KMS-11 (cell line): Measurements from ENCODE around the gene NEU4.

ENCODE experiments used
- H2AFZ ChIP-seq: fragments of 200-600 bp; sonication (generic); 2 replicates; pipeline ENCODE4 v1.6.1; 2016; ENCODE audit warnings: antibody characterized with exemption, mixed run types, low read depth
- H3K27ac ChIP-seq: fragments of 200-600 bp; sonication (generic); 2 replicates; pipeline ENCODE4 v1.6.1; 2016; ENCODE audit warnings: mild to moderate bottlenecking, mixed run types
- H3K27me3 ChIP-seq: fragments of 200-600 bp; sonication (generic); 2 replicates; pipeline ENCODE4 v1.6.1; 2017; ENCODE audit warnings: mild to moderate bottlenecking, low read depth, mixed run types, moderate library complexity; ENCODE audit not compliant: insufficient read depth
- H3K36me3 ChIP-seq: fragments of 200-600 bp; sonication (generic); 2 replicates; pipeline ENCODE4 v1.6.1; 2017; ENCODE audit warnings: mild to moderate bottlenecking, mixed run types; ENCODE audit not compliant: insufficient read depth
- H3K4me1 ChIP-seq: fragments of 200-600 bp; sonication (generic); 2 replicates; pipeline ENCODE4 v1.6.1; 2016; ENCODE audit warnings: mild to moderate bottlenecking, low read depth, mixed run types; ENCODE audit not compliant: poor library complexity, severe bottlenecking
- H3K4me2 ChIP-seq: fragments of 200-600 bp; sonication (generic); 2 replicates; pipeline ENCODE4 v1.7.0; 2016; ENCODE audit warnings: mild to moderate bottlenecking, mixed run types
- H3K4me3 ChIP-seq: fragments of 200-600 bp; sonication (generic); IDR thresholded peaks from 2 replicates; pipeline ENCODE4 v1.6.1; 2017; ENCODE audit warnings: low read depth, low read length, mixed read lengths; ENCODE audit not compliant: insufficient read depth
- H3K79me2 ChIP-seq: fragments of 200-600 bp; sonication (generic); 2 replicates; pipeline ENCODE4 v1.6.1; 2016; ENCODE audit warnings: low read depth, mixed run types; ENCODE audit not compliant: insufficient read depth
- H3K9ac ChIP-seq: fragments of 200-600 bp; sonication (generic); 2 replicates; pipeline ENCODE4 v1.6.1; 2016; ENCODE audit warnings: mild to moderate bottlenecking, mixed run types
- H4K20me1 ChIP-seq: fragments of 200-600 bp; sonication (generic); 2 replicates; pipeline ENCODE4 v1.6.1; 2016; ENCODE audit warnings: mild to moderate bottlenecking, mixed run types; ENCODE audit not compliant: insufficient read depth
- TF ChIP-seq, protein P1 (sequence below): fragments of 200-600 bp; sonication (generic); conservative IDR thresholded peaks from 2 replicates; pipeline ENCODE4 v1.6.1; 2017; ENCODE audit warnings: low read depth, mild to moderate bottlenecking, antibody characterized with exemption, low read length, moderate library complexity, mixed read lengths

The NEU4 gene

GRCh38 chr2:241862775-241863535 is 54.0 kb downstream of the NEU4 start:
- Histone ChIP-seq H3K4me2 (no peak overlapping the region), H4K20me1 (no peaks in the 10 kb centered on the region), H3K27ac (no peak overlapping the region), H3K36me3 (no peaks in the 10 kb centered on the region), H3K79me2 (no peaks in the 10 kb centered on the region), H2AFZ (no peak overlapping the region), H3K27me3 (peaks cover 3% of the 10 kb centered on the region; the same call in 1 of the 2 replicates), H3K4me3 (no peak overlapping the region), H3K9ac (no peak overlapping the region), H3K4me1 (peaks cover 22% of the 10 kb centered on the region)
- TF ChIP-seq, protein P1, sequence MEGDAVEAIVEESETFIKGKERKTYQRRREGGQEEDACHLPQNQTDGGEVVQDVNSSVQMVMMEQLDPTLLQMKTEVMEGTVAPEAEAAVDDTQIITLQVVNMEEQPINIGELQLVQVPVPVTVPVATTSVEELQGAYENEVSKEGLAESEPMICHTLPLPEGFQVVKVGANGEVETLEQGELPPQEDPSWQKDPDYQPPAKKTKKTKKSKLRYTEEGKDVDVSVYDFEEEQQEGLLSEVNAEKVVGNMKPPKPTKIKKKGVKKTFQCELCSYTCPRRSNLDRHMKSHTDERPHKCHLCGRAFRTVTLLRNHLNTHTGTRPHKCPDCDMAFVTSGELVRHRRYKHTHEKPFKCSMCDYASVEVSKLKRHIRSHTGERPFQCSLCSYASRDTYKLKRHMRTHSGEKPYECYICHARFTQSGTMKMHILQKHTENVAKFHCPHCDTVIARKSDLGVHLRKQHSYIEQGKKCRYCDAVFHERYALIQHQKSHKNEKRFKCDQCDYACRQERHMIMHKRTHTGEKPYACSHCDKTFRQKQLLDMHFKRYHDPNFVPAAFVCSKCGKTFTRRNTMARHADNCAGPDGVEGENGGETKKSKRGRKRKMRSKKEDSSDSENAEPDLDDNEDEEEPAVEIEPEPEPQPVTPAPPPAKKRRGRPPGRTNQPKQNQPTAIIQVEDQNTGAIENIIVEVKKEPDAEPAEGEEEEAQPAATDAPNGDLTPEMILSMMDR = no peak

- no peaks in the 10 kb centered on the region for H3K36me3 ChIP-seq
- H3K27me3 ChIP-seq = peaks cover 8% of the 10 kb centered on the region; the same call in 1 of the 2 replicates
- H3K79me2 ChIP-seq = no peaks in the 10 kb centered on the region
- H4K20me1 ChIP-seq = no peaks in the 10 kb centered on the region
- H3K9ac ChIP-seq = no peak overlapping the region
- no peak overlapping the region for H3K27ac ChIP-seq
- no peak overlapping the region for H3K4me3 ChIP-seq
- H3K4me2 ChIP-seq = no peak overlapping the region
- TF ChIP-seq, protein P1 = no peak
- H2AFZ ChIP-seq = no peak overlapping the region
- peaks cover 22% of the 10 kb centered on the region for H3K4me1 ChIP-seq
Observed at GRCh38 chr2:241863536-241863954, 54.6 kb downstream of the NEU4 start.

GRCh38 chr2:241864168-241864849 is 55.3 kb downstream of the NEU4 start:
- H2AFZ ChIP-seq = no peak overlapping the region
- no peak overlapping the region for H3K27ac ChIP-seq
- no peak overlapping the region for H3K4me2 ChIP-seq

DNA sequence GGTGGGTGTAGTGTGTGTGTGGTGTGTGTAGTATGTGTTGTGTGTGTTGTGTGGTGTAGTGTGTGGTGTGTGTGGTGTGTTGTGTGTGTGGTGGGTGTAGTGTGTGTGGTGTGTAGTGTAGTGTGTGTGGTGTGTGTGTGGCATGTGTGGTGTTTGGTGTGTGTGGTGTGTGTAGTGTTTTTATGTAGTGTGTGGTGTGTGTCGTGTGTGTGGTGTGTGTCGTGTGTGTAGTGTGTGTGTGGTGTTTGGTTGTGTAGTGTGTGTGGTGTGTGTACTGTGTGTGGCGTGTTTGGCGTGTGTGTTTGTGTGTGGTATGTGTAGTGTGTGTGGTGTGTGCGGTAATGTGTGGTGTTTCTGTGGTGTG is 55.8 kb downstream of the NEU4 start:
- no peaks in the 10 kb centered on the region for H3K36me3 ChIP-seq
- no peaks in the 10 kb centered on the region for H4K20me1 ChIP-seq
- H3K4me2 ChIP-seq = no peak overlapping the region
- TF ChIP-seq, protein P1 = no peak
- H3K9ac ChIP-seq = no peak overlapping the region
- H3K4me3 ChIP-seq = no peak overlapping the region
- no peaks in the 10 kb centered on the region for H3K79me2 ChIP-seq
- H3K4me1 ChIP-seq = peaks cover 15% of the 10 kb centered on the region
- H2AFZ ChIP-seq = no peak overlapping the region
- no peak overlapping the region for H3K27ac ChIP-seq
- H3K27me3 ChIP-seq = peaks cover 19% of the 10 kb centered on the region; the same call in 1 of the 2 replicates

More at GRCh38 chr2:241864168-241864849, 55.3 kb downstream of the NEU4 start:
- Histone ChIP-seq H3K27me3 (peaks cover 14% of the 10 kb centered on the region; the same call in 1 of the 2 replicates), H3K79me2 (no peaks in the 10 kb centered on the region), H3K4me1 (peaks cover 19% of the 10 kb centered on the region), H3K9ac (no peak overlapping the region), H3K4me3 (no peak overlapping the region), H3K36me3 (no peaks in the 10 kb centered on the region), H4K20me1 (no peaks in the 10 kb centered on the region)
- TF ChIP-seq, protein P1 = no peak
